Stimulated activated naive CD8-positive, alpha-beta T cell treated with anti-CD3 and anti-CD28 coated beads, Interleukin-15, Interleukin-2, amounts not matched to agents 100 ng/mL and 50 ng/mL, for 24 hours (primary cell): ENCODE measurements around the gene ALG1L2.
A peak's percentile ranks its signal among the peaks of the same experiment; 100 is the strongest.
"Not testable (repeated sequence)": the region's sequence is repeated elsewhere in the genome, so short reads cannot be mapped to it uniquely, and the experiment has no call there.

Experiments used
- H3K27ac Mint-ChIP-seq: one replicate; pipeline ENCODE4 v1.8.0; 2021; ENCODE audit warnings: mild to moderate bottlenecking, mixed read lengths
- H3K27me3 Mint-ChIP-seq: one replicate; pipeline ENCODE4 v1.8.0; 2021; ENCODE audit warnings: mixed read lengths
- H3K36me3 Mint-ChIP-seq: one replicate; pipeline ENCODE4 v1.8.0; 2021; ENCODE audit warnings: low read depth, mixed read lengths
- H3K4me1 Mint-ChIP-seq: one replicate; pipeline ENCODE4 v1.8.0; 2021; ENCODE audit warnings: low read depth, mixed read lengths
- H3K4me3 Mint-ChIP-seq: one replicate; pipeline ENCODE4 v1.8.0; 2021; ENCODE audit warnings: mild to moderate bottlenecking, mixed read lengths
- H3K9me3 Mint-ChIP-seq: one replicate; pipeline ENCODE4 v1.8.0; 2021; ENCODE audit warnings: mixed read lengths

The ALG1L2 gene

DNA sequence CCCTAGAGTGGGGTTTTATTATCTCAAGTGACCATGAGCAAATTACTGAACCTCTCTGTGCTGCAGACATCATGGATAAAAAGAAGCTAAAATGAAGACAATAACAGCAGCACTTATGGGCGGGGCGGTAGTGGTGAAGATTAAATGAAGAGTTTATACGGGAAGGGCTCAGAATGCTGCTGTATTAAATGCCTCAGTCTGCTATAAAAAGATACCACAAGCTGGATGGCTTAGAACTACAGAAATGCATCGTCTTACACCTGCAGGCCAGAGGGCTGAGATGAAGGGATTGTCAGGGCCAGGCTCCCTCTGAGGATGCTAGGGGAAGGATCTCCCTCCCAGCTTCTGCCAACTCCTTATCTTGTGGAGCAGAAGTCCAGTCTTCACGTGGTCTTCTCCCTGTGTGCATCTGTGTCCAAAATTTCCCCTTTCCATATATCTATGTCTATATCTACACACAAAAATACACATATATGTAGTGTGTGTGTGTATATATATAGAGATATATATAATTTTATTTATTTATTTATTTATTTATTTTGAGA lies 2.9 kb downstream of the ALG1L2 start:
- H3K27ac Mint-ChIP-seq: no peak overlapping the region
- no peaks in the 10 kb centered on the region for H3K36me3 Mint-ChIP-seq
- no peaks in the 10 kb centered on the region for H3K9me3 Mint-ChIP-seq
- no peaks in the 10 kb centered on the region for H3K4me1 Mint-ChIP-seq
- peaks cover 7% of the 10 kb centered on the region for H3K27me3 Mint-ChIP-seq
- no peak overlapping the region for H3K4me3 Mint-ChIP-seq

DNA sequence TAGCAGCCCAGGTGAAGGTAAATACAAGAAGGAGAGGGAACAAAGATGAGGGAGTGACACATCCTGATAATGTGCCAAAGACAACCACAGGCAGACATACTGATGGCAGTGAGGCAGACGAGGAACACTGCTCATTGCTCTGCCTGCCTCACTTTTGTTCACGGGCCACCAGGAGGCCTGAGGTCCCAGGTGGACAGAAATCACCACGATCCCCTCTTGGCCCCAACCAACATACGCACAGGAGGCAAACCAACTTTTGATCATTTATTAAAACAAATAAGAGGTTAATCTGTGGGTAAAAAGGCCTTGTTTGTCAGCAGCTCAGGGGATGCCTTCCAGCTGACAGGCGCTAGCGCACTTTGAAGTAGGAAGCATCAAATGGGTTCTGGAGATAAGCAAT lies 4.2 kb downstream of the ALG1L2 start:
- Mint-ChIP-seq H3K27ac (no peak overlapping the region), H3K4me1 (no peaks in the 10 kb centered on the region), H3K4me3 (no peak overlapping the region), H3K9me3 (no peaks in the 10 kb centered on the region), H3K27me3 (peaks cover 7% of the 10 kb centered on the region), H3K36me3 (no peaks in the 10 kb centered on the region)

DNA sequence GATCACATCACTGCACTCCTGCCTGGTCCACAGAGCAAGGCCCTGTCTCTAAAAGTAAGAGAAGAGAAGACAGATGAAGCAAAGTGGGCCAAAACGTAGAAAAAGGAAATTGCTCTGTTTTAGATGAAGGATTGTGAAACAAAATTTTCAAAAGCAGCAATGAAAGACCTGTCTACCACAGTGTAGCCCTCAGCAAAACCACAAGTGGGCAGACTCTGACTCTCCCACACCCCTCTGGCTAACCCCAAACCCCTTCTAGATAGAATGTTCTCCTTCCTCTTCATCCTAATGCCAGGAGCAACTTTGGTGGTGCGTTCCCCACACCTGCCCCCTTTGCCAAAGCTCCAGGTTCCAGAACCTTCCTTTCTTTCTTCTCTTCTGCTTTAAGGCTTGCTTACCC lies 5.0 kb downstream of the ALG1L2 start:
- not testable (repeated sequence) for H3K4me1 Mint-ChIP-seq, H3K27ac Mint-ChIP-seq, H3K36me3 Mint-ChIP-seq, H3K4me3 Mint-ChIP-seq, H3K9me3 Mint-ChIP-seq, H3K27me3 Mint-ChIP-seq

DNA sequence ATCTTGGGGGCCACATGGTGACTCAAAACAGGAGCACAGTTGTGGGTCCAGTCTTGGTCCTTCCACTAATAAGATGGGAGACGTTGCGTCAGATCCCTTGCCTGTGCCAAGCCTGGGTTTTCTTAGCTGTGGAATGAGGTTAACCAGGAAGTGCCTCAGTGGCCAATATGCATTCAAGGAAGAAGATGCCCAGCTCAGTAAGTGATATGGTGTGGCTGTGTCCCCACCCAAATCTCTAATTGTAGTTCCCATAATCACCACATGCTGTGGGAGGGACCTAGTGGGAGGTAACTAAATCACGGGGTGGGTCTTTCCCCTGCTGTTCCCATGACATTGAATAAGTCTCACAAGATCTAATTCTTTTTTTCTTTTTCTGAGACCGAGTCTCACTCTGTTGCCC lies 6.4 kb downstream of the ALG1L2 start:
- Mint-ChIP-seq H3K4me3 (no peak overlapping the region), H3K36me3 (no peaks in the 10 kb centered on the region), H3K9me3 (no peaks in the 10 kb centered on the region), H3K27ac (no peak overlapping the region), H3K4me1 (peaks cover 5% of the 10 kb centered on the region), H3K27me3 (no peaks in the 10 kb centered on the region)

DNA sequence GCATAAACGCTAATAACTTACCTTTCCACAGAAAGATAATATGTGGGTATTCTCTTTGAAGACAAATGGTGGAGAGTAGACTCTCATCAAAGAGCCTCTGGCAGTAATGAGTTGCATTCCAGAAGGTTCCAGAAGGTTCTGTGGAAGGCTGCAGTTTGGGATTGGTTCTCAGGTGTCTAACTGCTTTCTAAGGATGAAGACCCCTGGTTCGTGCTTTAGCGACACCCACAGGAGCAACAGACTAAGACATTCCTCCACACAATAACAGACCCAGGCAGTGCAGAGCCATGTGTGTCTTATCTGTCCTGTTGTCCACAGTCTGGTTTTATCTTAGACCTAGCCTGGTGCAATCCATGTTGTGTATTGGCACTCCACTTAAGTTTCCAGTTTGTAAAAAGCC lies 9.1 kb downstream of the ALG1L2 start:
- H3K9me3 Mint-ChIP-seq, H3K36me3 Mint-ChIP-seq, H3K27me3 Mint-ChIP-seq, H3K27ac Mint-ChIP-seq, H3K4me3 Mint-ChIP-seq: not testable (repeated sequence)
- H3K4me1 Mint-ChIP-seq: peaks cover 27% of the 10 kb centered on the region

DNA sequence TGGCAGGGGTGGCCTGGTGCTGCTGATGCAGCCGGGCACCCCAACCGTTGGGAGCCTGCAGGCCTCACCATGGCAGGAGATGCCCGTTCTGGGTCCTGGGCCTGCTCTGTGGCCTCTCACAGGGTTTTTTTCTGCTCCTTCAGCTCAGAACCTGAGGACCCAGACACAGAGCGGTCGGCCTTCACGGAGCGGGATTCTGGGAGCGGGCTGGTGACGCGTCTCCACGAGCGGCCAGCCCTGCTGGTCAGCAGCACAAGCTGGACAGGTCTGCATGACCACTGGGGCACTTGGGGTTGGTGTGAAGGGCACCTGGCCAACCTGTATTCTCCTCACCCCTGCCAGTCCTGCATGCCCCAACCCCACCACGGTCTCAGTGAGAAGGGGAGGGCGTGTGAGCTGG lies 10.3 kb downstream of the ALG1L2 start:
- Mint-ChIP-seq H3K9me3 (no peaks in the 10 kb centered on the region), H3K36me3 (no peaks in the 10 kb centered on the region), H3K4me3 (no peak overlapping the region), H3K27ac (no peak overlapping the region), H3K27me3 (no peaks in the 10 kb centered on the region), H3K4me1 (peaks cover 33% of the 10 kb centered on the region)

DNA sequence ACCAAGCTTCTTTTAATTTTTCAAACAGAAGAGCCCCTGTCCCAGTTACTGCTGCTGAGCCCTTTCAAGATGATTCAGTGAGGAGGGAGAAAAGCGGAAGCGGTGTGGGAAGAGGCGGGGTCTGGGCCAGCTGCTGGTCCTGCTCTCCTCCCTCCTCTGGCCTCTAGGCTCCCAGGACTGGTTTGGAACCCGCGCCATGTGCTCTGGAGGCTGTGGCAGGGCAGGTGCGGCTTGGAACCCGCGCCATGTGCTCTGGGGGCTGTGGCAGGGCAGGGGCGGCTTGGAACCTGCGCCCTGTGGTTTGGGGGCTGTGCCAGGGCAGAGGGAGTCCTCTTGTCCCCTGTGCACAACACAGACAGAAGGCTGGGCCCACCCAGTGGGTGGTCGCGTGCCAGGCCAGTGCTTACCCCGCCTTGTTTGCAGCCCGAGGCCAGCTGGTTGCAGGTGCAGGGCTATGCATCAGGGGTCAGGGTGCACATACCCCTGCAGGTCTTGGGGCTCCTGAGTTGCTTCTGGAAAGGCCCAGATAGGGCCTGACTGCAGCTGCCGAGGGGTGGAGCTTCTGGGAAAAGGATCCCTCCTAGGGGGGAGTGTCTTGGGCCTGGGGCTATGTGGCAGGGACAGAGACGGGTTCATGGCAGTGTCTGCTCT lies 12.2 kb downstream of the ALG1L2 start:
- Mint-ChIP-seq H3K4me1 (peaks cover 36% of the 10 kb centered on the region), H3K27ac (peak overlapping the region; percentile 31), H3K36me3 (no peaks in the 10 kb centered on the region), H3K4me3 (peak overlapping the region; percentile 49), H3K27me3 (no peaks in the 10 kb centered on the region), H3K9me3 (no peaks in the 10 kb centered on the region)

DNA sequence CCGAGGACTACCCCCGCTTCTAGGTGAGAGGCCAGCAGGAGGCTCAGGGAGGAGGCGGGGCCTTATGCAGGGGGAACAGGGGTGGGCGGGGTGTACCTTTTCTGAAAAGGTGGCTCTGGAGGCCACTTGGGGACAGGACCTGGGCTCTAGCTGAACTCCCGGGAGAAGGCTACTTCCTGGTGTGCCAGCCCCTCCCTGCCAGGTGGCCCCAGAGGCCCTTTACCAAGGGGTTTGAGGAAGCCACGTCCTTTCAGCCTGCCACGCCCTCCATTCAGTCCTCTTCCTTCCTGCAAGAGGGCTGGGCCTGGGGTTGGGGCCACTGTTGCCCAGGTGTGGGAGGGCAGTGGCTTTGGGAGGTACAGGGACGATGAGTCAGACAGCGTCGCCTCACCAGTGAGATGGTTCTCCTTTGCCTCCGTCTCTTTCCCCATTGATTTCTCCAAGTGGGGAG lies 12.9 kb downstream of the ALG1L2 start:
- H3K4me3 Mint-ChIP-seq, H3K9me3 Mint-ChIP-seq, H3K36me3 Mint-ChIP-seq, H3K27me3 Mint-ChIP-seq: not testable (repeated sequence)
- peaks cover 36% of the 10 kb centered on the region for H3K4me1 Mint-ChIP-seq
- H3K27ac Mint-ChIP-seq: peak overlapping the region; percentile 36

DNA sequence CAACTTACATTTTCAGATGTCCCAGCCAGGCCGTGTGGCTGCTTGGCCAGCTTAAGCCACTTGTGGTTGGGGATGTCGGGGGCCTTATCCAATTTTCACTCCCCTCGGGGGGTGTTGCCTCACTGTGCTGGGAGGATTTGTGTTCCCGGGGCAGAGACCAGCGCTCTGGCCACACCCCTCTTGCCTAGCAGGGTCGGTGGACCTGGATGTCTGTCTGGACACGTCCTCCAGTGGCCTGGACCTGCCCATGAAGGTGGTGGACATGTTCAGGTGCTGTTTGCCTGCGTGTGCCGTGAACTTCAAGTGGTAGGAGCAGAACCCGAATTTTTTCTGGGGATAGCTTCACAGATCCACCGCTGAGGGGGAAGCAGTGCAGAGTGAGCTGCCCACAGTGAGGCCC lies 14.2 kb downstream of the ALG1L2 start:
- H3K27ac Mint-ChIP-seq, H3K36me3 Mint-ChIP-seq, H3K9me3 Mint-ChIP-seq, H3K4me3 Mint-ChIP-seq, H3K27me3 Mint-ChIP-seq: not testable (repeated sequence)
- H3K4me1 Mint-ChIP-seq: peaks cover 36% of the 10 kb centered on the region

DNA sequence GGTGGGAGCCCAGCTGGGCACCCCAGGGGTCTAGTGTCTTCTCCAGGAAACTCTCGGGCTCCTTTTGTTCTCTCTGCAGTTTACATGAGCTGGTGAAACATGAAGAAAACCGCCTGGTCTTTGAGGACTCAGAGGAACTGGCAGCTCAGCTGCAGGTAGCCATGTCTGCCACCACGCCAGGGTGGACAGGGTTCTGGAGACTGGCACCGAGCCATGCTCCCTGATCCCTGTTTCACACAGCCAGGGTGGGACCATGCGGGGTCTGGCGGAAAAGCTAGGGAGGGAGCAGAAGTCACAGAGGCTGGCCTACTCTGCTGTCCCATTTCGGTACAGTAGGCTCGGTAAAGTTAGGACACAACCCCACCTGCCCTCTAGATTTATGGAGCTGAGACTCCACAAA lies 15.5 kb downstream of the ALG1L2 start:
- not testable (repeated sequence) for H3K9me3 Mint-ChIP-seq, H3K27me3 Mint-ChIP-seq, H3K27ac Mint-ChIP-seq, H3K36me3 Mint-ChIP-seq, H3K4me3 Mint-ChIP-seq
- peaks cover 36% of the 10 kb centered on the region for H3K4me1 Mint-ChIP-seq

DNA sequence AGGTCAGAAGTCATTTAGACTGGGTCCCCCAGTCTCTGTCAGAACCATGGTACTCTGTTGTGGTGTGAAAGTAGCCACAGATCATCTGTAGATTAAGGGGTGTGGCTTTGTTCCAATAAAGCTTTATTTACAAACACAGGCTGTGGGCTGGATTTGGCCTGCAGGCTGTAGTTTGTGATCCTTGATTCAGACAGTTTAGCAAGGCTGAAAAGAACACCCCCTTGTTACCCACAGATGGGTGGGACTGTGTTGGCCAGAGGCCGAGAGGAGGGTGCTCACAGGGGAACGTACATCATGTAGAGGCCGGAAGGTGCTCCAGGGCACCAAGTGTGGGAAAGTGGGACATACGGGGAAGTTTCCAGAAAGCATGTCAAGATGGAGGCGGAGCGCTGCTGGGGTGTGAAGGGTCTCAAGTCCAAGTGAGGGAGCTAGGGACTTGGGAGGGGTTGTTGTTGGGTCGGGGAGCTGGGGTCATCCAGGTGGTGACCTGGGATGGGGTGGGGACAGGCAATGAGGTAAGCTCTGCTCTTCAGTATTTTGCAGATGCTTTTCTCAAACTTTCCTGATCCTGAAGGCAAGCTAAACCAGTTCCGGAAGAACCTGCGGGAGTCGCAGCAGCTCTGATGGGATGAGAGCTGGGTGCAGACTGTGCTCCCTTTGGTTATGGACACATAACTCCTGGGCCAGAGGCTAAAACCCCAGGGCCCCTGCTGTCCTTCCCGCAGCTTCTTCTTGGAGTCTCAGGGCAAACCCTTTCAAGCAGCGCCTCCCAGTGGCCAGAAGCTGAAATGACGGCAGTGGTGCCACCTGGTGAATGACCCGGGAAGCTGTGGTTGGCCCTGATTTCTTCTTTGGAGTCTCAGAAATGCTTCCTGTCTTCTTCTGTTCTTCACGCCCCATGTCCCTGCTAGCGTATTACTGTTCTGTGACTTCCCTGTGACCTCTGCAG lies 16.3 kb downstream of the ALG1L2 start:
- H3K4me3 Mint-ChIP-seq, H3K27me3 Mint-ChIP-seq, H3K27ac Mint-ChIP-seq, H3K9me3 Mint-ChIP-seq, H3K36me3 Mint-ChIP-seq: not testable (repeated sequence)
- H3K4me1 Mint-ChIP-seq: peaks cover 32% of the 10 kb centered on the region

DNA sequence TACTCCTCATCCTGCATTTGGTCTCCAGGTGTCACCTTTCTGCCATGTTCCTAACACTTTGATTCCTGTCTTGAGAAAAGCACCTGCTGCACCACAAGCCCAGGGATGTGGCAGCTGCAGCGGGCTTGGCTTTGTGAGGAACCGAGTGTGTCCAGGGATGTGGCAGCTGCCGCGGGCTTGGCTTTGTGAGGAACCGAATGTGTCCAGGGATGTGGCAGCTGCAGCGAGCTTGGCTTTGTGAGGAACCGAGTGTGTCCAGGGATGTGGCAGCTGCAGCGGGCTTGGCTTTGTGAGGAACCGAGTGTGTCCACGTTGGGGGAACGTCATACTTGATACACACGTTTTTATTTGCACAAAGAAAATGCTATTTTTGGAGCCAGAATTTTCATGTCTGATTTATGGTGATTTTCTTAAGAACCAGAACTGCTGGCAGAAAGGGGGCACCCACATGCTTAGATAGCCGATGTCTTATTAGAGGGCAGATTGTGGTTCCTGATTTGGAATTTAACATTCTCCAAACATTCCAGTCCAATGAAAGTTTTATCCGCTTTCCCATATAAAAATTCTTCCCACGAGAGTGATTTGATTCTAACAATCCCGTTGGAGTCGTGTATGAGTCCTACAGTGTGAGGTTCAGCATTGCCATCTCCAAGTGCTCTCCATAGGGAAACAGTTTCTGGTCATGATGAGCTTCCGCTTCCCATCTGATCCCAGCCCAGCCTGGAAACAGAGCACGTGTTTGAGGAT lies 17.2 kb downstream of the ALG1L2 start:
- peaks cover 24% of the 10 kb centered on the region for H3K4me1 Mint-ChIP-seq
- not testable (repeated sequence) for H3K4me3 Mint-ChIP-seq, H3K27me3 Mint-ChIP-seq, H3K27ac Mint-ChIP-seq, H3K36me3 Mint-ChIP-seq, H3K9me3 Mint-ChIP-seq

DNA sequence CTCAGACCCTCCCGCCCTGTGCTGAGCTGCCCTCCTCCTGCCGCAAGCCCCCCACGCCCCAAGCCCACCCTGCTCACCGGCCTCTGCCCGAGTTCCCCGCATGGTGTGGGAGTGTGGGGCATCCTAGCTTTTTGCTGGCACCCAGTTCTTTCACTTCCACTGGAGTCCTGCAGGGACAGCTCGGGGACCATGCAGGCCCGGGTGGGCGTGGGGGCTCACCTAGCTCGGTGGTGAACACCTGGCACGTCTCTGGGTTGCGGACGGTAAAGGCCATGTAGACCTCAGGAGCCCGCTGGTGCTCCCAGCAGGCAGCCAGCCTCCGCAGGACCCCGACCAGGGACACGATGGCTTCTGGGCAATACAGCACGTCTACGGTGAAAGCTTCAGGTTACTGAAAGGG lies 20.9 kb downstream of the ALG1L2 start:
- not testable (repeated sequence) for H3K27ac Mint-ChIP-seq, H3K4me1 Mint-ChIP-seq, H3K9me3 Mint-ChIP-seq, H3K4me3 Mint-ChIP-seq, H3K27me3 Mint-ChIP-seq
- peaks cover 15% of the 10 kb centered on the region for H3K36me3 Mint-ChIP-seq

DNA sequence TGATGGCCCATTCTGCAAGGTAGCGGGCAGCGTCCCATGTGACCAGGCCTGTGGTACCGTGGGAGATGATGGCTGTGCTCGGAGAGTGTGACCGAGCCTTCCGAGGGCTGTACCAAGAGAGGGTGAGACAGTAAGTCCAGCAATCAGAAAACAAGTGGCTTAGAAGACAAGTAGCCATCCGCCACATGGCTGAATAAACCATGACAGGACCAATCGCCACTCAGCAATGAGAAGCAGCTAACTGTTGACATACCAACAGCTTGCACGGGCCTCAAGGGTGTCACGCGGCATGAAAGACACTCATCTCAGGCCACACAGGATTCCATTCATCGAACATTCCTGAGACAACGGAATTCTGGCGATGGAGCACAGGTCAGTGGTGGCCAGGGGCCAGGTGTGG lies 22.6 kb downstream of the ALG1L2 start:
- H3K27me3 Mint-ChIP-seq, H3K4me3 Mint-ChIP-seq, H3K9me3 Mint-ChIP-seq, H3K4me1 Mint-ChIP-seq, H3K27ac Mint-ChIP-seq: not testable (repeated sequence)
- peaks cover 15% of the 10 kb centered on the region for H3K36me3 Mint-ChIP-seq

DNA sequence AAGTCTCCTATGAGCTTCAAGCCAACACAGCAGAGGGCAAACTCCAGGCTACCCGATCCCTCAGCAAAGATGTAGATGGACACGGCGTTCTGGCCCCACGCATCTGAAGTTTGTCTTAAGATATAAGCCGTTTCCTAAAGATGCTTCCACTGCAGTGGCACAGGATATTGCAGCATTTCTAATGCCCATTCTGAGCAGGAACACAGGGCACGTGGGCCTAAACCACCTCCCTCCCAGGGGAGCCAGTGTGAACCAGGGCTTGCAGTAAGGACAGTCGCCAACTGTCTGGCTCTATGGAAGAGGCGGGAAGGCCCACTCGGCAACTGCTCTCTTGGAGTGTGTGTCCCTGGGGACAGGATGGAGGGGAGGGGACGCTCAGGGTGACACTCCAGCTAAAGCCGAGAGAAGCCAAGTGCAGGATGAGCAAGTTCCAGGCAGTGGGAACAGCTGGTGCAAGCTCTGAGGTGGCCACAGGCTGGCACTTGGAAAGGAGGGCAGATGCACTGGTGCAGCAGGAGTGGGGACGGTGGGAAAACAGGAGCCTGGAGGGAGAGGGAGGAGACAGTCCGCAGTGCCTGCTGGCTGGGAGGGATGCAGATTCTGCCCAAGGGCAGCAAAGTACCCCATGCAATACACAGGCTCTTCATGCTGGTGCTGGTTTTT lies 25.8 kb downstream of the ALG1L2 start:
- not testable (repeated sequence) for H3K27me3 Mint-ChIP-seq, H3K9me3 Mint-ChIP-seq, H3K27ac Mint-ChIP-seq, H3K4me3 Mint-ChIP-seq
- Mint-ChIP-seq H3K36me3 (peaks cover 19% of the 10 kb centered on the region), H3K4me1 (peaks cover 14% of the 10 kb centered on the region)
